CD4-positive, alpha-beta T cell treated with Interleukin-15 for 4 hours (primary cell): ENCODE data around the gene KLHL26.
"Not testable (repeated sequence)": the region's sequence is repeated elsewhere in the genome, so short reads cannot be mapped to it uniquely, and the experiment has no call there.

Experiments
- DNase-seq: peaks from one replicate; pipeline ENCODE4 v3.0.0-alpha.2; 2020; ENCODE audit warnings: low spot score

Gene KLHL26

DNA sequence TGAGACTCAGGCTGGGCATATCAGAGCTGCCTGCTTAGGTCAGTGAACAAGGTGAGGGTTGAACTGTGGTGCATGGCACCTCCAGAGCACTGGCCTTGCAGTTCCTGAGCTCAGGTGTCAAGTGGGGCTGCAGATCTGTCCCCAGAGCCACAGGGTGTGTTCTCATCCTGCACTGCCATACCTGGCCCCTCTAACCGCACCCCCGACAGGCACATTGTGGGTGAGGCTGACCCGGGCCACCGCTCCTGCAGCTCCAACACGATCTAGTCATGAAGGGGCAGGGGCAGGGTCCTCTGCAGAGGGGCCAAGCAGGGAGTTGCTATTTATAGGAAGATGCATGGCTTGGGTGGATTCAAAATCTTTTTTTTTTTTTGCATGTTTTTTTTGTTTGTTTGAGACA lies 30.0 kb downstream of the KLHL26 start:
- no peak for DNase-seq

DNA sequence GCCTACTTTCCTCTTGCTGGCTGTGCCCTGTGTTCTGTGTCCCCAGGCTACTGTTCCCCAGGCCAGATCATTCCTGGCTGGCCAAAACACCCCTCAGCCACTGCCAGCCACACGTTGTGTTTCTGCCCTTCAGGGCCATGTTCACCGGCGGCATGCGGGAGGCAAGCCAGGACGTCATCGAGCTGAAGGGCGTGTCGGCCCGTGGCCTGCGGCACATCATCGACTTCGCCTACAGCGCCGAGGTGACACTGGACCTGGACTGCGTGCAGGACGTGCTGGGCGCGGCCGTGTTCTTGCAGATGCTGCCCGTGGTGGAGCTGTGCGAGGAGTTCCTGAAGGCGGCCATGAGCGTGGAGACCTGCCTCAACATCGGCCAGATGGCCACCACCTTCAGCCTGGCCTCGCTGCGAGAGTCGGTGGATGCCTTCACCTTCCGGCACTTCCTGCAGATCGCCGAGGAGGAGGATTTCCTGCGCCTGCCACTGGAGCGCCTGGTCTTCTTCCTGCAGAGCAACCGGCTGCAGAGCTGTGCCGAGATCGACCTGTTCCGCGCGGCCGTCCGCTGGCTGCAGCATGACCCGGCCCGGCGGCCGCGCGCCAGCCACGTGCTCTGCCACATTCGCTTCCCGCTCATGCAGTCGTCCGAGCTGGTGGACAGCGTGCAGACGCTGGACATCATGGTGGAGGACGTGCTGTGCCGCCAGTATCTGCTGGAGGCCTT lies 30.9 kb downstream of the KLHL26 start:
- no peak for DNase-seq

DNA sequence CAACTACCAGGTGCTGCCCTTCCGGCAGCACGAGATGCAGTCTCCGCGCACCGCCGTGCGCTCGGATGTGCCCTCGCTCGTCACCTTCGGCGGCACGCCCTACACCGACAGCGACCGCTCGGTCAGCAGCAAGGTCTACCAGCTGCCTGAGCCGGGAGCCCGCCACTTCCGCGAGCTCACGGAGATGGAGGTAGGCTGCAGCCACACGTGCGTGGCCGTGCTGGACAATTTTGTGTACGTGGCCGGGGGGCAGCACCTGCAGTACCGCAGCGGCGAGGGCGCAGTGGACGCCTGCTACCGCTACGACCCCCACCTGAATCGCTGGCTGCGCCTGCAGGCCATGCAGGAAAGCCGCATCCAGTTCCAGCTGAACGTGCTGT lies 31.4 kb downstream of the KLHL26 start:
- DNase-seq: no peak

GRCh38 chr19:18668744-18669523 lies 32.1 kb downstream of the KLHL26 start:
- no peak for DNase-seq

GRCh38 chr19:18669524-18669817 lies 32.6 kb downstream of the KLHL26 start:
- DNase-seq: no peak

- no peak for DNase-seq
These were observed 33.1 kb downstream of the KLHL26 start for GRCh38 chr19:18669883-18670282.

- DNase-seq: no peak
These were observed 33.5 kb downstream of the KLHL26 start for GRCh38 chr19:18670312-18670711.

DNA sequence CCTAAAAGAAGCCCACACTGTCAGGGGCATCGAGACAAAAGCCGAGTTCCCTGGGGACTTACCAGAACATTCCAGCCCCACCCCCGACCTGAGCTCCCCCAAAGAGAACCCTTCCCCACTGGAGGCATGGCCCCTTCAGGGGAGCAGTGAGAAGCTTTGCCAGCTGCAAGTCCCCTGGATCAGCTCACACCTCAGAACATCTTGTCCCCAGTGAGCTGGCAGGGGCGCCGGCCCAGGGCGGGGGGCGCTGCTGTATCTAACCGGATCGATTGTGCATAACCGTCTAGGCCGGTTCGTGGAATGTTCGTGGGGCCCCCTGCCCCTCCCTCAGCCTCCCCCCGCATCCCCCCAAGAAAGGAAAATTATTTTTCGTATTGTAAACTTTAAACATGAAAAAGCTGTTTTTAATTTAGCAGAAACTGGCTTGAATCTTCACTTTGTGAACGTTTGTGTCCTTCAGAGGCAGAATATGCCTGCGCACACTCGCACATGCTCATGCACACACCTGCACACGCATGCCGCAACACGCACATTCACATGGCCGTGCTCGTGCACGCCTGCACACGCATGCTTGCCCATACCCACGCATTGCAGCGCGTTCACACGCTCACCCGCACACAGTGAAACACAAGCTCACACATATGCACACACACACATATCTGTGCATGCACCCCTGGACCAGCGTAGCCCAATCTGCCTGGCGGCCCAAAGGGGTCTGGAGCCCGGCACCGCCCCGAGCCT lies 34.6 kb downstream of the KLHL26 start:
- DNase-seq: no peak

GRCh38 chr19:18672044-18672451 lies 35.2 kb downstream of the KLHL26 start:
- no peak for DNase-seq

DNA sequence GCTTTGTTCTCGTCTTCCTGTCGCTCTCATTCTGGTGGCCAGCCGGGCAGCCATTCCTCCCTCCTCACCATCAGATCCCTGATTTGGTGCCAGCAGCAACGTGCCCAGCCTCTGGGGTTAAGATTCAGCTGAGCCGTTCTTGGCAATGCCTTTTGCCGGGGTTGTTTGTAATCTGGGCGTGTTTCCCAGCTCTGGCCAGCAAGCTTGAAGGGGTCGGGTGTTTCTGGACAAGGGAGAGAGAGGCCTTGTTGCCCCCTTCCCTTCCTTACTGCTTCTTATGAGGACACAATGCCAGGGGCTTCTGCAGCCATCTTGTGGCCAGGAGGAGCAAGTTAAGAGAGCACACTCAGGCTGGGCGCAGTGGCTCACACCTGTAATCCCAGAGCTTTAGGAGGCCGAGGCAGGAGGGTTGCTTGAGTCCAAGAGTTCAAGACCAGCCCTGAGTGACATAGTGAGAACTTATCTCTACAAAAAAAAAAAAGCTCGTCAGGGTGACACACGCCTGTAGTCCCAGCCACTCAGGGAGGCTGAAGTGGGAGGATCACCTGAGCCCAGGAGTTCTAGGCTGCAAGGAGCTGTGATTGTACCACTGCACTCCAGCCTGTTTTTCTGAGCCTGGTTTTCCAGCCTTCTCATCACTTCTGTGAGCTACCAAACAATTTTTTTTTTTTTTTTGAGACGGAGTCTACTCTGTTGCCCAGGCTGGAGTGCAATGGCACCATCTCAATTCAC lies 35.9 kb downstream of the KLHL26 start:
- no peak for DNase-seq

GRCh38 chr19:18674616-18675015 lies 37.8 kb downstream of the KLHL26 start:
- no peak for DNase-seq

GRCh38 chr19:18675779-18676178 lies 39.0 kb downstream of the KLHL26 start:
- no peak for DNase-seq

DNA sequence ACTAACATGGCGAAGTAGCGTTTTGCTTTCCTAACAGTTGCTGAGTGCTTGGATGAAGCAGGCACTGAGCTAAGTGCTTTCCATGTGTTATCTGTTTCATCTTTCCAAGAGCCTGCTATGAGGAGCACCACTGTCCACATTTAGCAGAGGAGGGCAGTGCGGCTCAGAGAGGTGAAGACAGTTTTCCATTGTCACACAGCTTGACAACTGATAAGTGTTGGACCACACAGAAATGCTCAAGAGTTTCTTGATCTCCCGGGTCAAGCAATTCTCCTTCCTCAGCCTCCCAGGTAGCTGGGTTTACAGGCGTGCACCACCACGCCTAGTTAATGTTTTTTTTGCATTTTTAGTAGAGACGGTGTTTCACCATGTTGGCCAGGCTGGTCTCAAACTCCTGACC lies 39.9 kb downstream of the KLHL26 start:
- no peak for DNase-seq

DNA sequence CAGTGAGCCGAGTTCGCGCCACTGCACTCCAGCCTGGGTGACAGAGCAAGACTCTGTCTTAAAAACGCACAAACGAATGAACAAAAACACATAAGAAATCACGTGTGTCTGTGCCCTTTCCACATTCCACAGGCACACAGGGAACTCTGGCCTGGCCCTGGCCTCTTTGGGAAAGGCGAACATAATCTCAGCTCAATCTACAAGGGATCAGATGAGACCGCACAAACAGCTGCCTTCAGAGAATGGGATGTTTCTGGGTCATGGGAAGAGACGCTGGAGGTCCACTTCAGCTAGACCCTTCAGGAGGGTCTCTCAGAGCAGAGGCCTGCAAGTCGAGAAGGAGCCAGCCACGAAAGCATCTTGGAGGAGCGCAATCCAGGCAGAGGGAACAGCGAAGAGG lies 40.3 kb downstream of the KLHL26 start:
- DNase-seq: no peak

- not testable (repeated sequence) for DNase-seq
These were observed 43.3 kb downstream of the KLHL26 start for GRCh38 chr19:18680148-18680547.

DNA sequence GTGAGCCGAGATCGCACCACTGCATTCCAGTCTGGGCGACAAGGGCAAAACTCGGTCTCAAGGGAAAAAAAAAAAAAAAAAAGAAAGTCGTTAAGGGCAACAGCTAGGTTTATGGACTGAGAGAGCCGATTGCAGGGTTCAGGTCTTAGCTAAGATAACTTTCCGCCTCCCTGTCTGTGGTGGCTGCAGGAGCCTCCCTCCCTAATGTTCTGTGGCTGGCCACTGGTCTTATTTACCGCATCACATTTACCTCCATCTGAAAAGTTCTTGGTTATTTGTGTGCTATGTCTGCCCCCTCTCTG lies 45.9 kb downstream of the KLHL26 start:
- DNase-seq: no peak

DNA sequence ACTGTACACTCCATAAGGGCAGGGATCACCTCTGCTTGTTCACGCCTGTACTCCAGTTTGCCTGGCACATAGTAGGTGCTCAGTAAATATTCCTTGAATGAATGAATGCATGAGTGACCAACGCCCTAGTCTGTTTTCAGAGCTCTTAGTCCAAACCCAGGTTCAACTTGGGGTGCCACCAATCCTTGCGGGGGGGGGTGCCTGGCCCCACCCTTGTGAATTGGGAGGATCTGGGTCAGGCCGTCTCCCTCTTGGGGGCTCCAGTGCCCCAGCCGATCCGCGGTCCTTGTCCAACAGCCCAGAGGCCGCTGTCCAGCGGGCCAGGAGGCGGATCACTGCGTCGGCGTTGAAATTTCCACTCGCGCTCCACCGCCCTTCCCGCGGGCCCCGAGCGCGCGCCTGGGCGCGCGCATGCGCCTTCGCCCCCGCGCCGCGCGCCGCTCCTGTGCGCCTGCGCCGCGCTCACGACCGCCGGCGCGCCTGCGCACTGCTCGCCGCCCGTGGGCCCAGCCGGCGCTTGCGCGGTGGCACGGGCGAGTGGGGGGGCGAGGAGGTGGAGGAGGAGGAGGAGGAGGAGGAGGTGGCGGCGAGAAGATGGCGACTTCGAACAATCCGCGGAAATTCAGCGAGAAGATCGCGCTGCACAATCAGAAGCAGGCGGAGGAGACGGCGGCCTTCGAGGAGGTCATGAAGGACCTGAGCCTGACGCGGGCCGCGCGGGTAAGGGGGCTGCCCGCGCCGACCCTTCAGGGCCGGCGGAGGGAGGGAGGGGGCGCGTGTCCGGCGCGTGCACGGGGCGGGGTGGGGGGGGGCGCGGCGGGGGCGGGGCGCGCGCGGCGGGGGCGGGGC lies 46.5 kb downstream of the KLHL26 start, which contains the start of gene CRTC1:
TSS of gene CRTC1 (plus strand) at position 572 of the 849 bp plus-strand sequence. CDS start at position 595, 23 bp downstream.
- peak; percentile 91 for DNase-seq

GRCh38 chr19:18683958-18684641 lies 47.3 kb downstream of the KLHL26 start:
- DNase-seq: no peak

GRCh38 chr19:18684642-18684993 lies 47.8 kb downstream of the KLHL26 start:
- no peak for DNase-seq

DNA sequence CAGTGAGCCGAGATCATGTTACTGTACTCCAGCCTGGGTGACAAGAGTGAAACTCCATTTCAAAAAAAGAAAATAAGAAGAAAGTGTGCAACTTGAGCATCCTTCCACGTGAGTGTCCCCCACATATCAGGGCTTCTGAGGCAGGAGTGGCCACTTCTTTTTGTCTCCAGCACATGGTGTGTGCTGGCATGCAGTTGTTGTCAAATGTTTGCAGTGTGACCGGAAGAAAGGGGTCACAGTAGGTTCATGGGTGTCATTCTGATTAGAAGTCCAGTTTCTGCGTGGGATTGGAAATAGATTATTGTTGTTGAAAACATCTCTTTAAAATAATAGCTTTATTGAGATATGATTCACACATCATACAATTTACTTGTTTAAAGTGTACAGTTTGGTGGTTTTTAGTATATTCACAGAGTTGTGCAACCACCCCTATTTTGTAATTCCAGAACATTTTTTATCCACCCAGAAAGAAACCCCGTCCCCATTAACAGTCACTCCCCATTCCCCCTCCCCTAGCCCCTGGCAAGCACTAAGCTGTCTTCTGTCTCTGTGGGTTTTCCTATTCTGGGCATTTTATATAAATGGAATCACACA lies 48.9 kb downstream of the KLHL26 start:
- DNase-seq: no peak
